Muscle layer of colon (tissue), 2 donors: ENCODE data around the gene BPIFB1.

Source experiments
- H3K27ac ChIP-seq: one replicate; pipeline ENCODE4 v1.7.0; 2013; ENCODE audit warnings: low read depth, mild to moderate bottlenecking, low read length, moderate library complexity
- H3K27me3 ChIP-seq, 2 donors: one replicate each; pipeline ENCODE4 v1.7.0; 2013; ENCODE audit warnings: low read length in 2 of 2, mild to moderate bottlenecking in 2 of 2; ENCODE audit not compliant: insufficient read depth in 2 of 2, control insufficient read depth in 1 of 2
- H3K36me3 ChIP-seq: one replicate; pipeline ENCODE4 v1.7.0; 2013; ENCODE audit warnings: mild to moderate bottlenecking, low read length; ENCODE audit not compliant: insufficient read depth
- H3K4me1 ChIP-seq: one replicate; pipeline ENCODE4 v1.7.0; 2013; ENCODE audit warnings: mild to moderate bottlenecking, low read length; ENCODE audit not compliant: insufficient read depth
- H3K4me3 ChIP-seq, 2 donors: one replicate each; pipeline ENCODE4 v1.7.0; 2013; ENCODE audit warnings: low read length in 2 of 2, low read depth in 1 of 2, mild to moderate bottlenecking in 1 of 2, moderate library complexity in 1 of 2
- H3K9ac ChIP-seq: one replicate; pipeline ENCODE4 v1.7.0; 2013; ENCODE audit warnings: low read length
- H3K9me3 ChIP-seq: one replicate; pipeline ENCODE4 v1.7.0; 2013; ENCODE audit warnings: mild to moderate bottlenecking, low read length
- donor health status: abdominal sarcoma.
- donor health status: Adenocarcinoma of cecum.

The BPIFB1 gene

GRCh38 chr20:33284284-33284683 lies 1.3 kb downstream of the BPIFB1 start:
- no peaks in the 10 kb centered on the region for H3K9me3 ChIP-seq
- H3K4me1 ChIP-seq = no peaks in the 10 kb centered on the region
- no peaks in the 10 kb centered on the region for H3K36me3 ChIP-seq
- H3K27ac ChIP-seq = no peak overlapping the region
- no peaks in the 10 kb centered on the region for H3K27me3 ChIP-seq
- H3K4me3 ChIP-seq = no peak overlapping the region
- H3K9ac ChIP-seq = no peak overlapping the region

- H3K27ac ChIP-seq = no peak overlapping the region
- no peaks in the 10 kb centered on the region for H3K4me1 ChIP-seq
- no peaks in the 10 kb centered on the region for H3K9me3 ChIP-seq
- H3K27me3 ChIP-seq = no peaks in the 10 kb centered on the region
- H3K4me3 ChIP-seq = no peak overlapping the region
- H3K36me3 ChIP-seq = no peaks in the 10 kb centered on the region
- no peak overlapping the region for H3K9ac ChIP-seq
Observed at GRCh38 chr20:33284937-33285336, 1.9 kb downstream of the BPIFB1 start.

GRCh38 chr20:33285861-33286495 lies 3.0 kb downstream of the BPIFB1 start:
- Histone ChIP-seq H3K4me3 (no peak overlapping the region), H3K4me1 (no peaks in the 10 kb centered on the region), H3K36me3 (no peaks in the 10 kb centered on the region), H3K27me3 (no peaks in the 10 kb centered on the region), H3K9ac (no peak overlapping the region), H3K27ac (no peak overlapping the region), H3K9me3 (no peaks in the 10 kb centered on the region)

- Histone ChIP-seq H3K36me3 (no peaks in the 10 kb centered on the region), H3K27ac (no peak overlapping the region), H3K9ac (no peak overlapping the region), H3K4me1 (no peaks in the 10 kb centered on the region), H3K27me3 (peaks cover 0 to 7% of the 10 kb centered on the region in 2 donors), H3K9me3 (no peaks in the 10 kb centered on the region), H3K4me3 (no peak overlapping the region)
Observed at GRCh38 chr20:33287884-33288283, 4.9 kb downstream of the BPIFB1 start.

- H3K36me3 ChIP-seq = no peaks in the 10 kb centered on the region
- no peak overlapping the region for H3K4me3 ChIP-seq
- H3K4me1 ChIP-seq = no peaks in the 10 kb centered on the region
- no peaks in the 10 kb centered on the region for H3K9me3 ChIP-seq
- H3K9ac ChIP-seq = no peak overlapping the region
- no peak overlapping the region for H3K27ac ChIP-seq
- peaks cover 0 to 7% of the 10 kb centered on the region in 2 donors for H3K27me3 ChIP-seq
Observed at GRCh38 chr20:33290852-33291251, 7.8 kb downstream of the BPIFB1 start.

- no peak overlapping the region for H3K9ac ChIP-seq
- H3K27me3 ChIP-seq = peaks cover 0 to 7% of the 10 kb centered on the region in 2 donors
- no peaks in the 10 kb centered on the region for H3K36me3 ChIP-seq
- H3K27ac ChIP-seq = no peak overlapping the region
- H3K9me3 ChIP-seq = no peaks in the 10 kb centered on the region
- no peak overlapping the region for H3K4me3 ChIP-seq
- H3K4me1 ChIP-seq = no peaks in the 10 kb centered on the region
Observed at GRCh38 chr20:33291416-33291815, 8.4 kb downstream of the BPIFB1 start.

GRCh38 chr20:33291830-33292355 lies 8.9 kb downstream of the BPIFB1 start:
- peaks cover 0 to 7% of the 10 kb centered on the region in 2 donors for H3K27me3 ChIP-seq

GRCh38 chr20:33296206-33296605 lies 13.2 kb downstream of the BPIFB1 start:
- H3K27me3 ChIP-seq = peaks cover 0 to 7% of the 10 kb centered on the region in 2 donors
- no peak overlapping the region for H3K9ac ChIP-seq
- no peak overlapping the region for H3K4me3 ChIP-seq

More at GRCh38 chr20:33291830-33292355, 8.9 kb downstream of the BPIFB1 start:
- Histone ChIP-seq H3K4me1 (no peaks in the 10 kb centered on the region), H3K9me3 (no peaks in the 10 kb centered on the region), H3K27ac (no peak overlapping the region), H3K36me3 (no peaks in the 10 kb centered on the region), H3K9ac (no peak overlapping the region), H3K4me3 (no peak overlapping the region)

GRCh38 chr20:33298391-33298790 lies 15.4 kb downstream of the BPIFB1 start:
- no peak overlapping the region for H3K27ac ChIP-seq
- H3K4me1 ChIP-seq = peaks cover 4% of the 10 kb centered on the region
- H3K36me3 ChIP-seq = no peaks in the 10 kb centered on the region
- no peaks in the 10 kb centered on the region for H3K9me3 ChIP-seq
- no peak overlapping the region for H3K4me3 ChIP-seq
- no peak overlapping the region for H3K9ac ChIP-seq
- H3K27me3 ChIP-seq = no peaks in the 10 kb centered on the region

More at GRCh38 chr20:33296206-33296605, 13.2 kb downstream of the BPIFB1 start:
- H3K4me1 ChIP-seq = peaks cover 4% of the 10 kb centered on the region
- no peaks in the 10 kb centered on the region for H3K36me3 ChIP-seq
- no peak overlapping the region for H3K27ac ChIP-seq
- H3K9me3 ChIP-seq = no peaks in the 10 kb centered on the region

- Histone ChIP-seq H3K36me3 (no peaks in the 10 kb centered on the region), H3K9ac (no peak overlapping the region), H3K4me3 (no peak overlapping the region), H3K9me3 (no peaks in the 10 kb centered on the region), H3K4me1 (peaks cover 4% of the 10 kb centered on the region), H3K27ac (no peak overlapping the region), H3K27me3 (no peaks in the 10 kb centered on the region)
Observed at GRCh38 chr20:33299111-33299603, 16.1 kb downstream of the BPIFB1 start.

GRCh38 chr20:33301192-33301930 lies 18.3 kb downstream of the BPIFB1 start:
- H3K9ac ChIP-seq = no peak overlapping the region
- H3K36me3 ChIP-seq = no peaks in the 10 kb centered on the region
- no peaks in the 10 kb centered on the region for H3K27me3 ChIP-seq
- H3K9me3 ChIP-seq = no peaks in the 10 kb centered on the region
- H3K27ac ChIP-seq = no peak overlapping the region
- H3K4me3 ChIP-seq = no peak overlapping the region
- H3K4me1 ChIP-seq = peaks cover 4% of the 10 kb centered on the region
